Esophagus mucosa (tissue), 1 donor: ENCODE data around the gene TBC1D5. TPM values are rescaled to one million over a fixed set of nuclear protein-coding genes. Genes with fewer than 3 reads are reported as not detected.
"Not testable (repeated sequence)": the region's sequence is repeated elsewhere in the genome, so short reads cannot be mapped to it uniquely, and the experiment has no call there.

Source experiments
- ATAC-seq: fragments of 200-7000 bp; cut with Tn5 transposase; one replicate; pipeline ENCODE4 v1.9.1; 2020
- total RNA-seq: library from RNA; stranded (reverse); gene quantifications from one replicate; pipeline ENCODE4 v1.2.4, GENCODE V29; 2023
- donor health status: DM: yes; HTN: yes; CAD: no.

The TBC1D5 gene
- total RNA-seq, 1 donor from 2014 or later, result 27.6 TPM

DNA sequence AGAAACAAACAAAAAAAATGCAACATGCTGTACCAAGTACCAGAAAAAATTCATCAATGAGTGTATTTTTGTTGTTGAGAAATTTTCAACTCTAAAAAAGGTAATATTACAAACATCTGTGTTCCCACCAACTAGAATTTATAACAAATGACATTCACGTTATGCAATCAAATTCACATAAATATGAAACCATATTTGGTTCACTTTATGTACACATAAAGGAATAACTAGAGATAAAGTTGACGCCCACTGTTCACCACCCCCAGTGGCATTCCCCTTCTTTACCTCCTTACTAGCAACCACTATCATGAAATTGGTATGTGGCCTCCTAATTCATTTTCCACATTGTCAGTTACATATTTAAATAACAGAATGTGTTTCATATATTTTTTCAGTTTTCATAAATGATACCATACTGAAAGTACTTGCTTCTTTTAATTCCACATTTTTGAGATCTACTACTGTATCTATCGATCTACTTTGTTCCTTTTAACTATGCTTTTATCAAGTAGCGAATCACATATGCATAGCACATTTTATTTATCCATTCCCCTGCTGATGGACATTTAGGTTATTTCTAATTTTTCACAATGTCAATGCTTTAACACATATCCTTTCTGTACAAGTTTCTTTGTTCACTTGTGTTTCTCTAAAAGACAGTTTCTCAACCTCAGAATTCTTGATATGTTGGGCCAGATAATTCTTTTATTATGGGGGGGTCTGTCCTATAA is 34.5 kb downstream of the TBC1D5 start:
- no peak for ATAC-seq

DNA sequence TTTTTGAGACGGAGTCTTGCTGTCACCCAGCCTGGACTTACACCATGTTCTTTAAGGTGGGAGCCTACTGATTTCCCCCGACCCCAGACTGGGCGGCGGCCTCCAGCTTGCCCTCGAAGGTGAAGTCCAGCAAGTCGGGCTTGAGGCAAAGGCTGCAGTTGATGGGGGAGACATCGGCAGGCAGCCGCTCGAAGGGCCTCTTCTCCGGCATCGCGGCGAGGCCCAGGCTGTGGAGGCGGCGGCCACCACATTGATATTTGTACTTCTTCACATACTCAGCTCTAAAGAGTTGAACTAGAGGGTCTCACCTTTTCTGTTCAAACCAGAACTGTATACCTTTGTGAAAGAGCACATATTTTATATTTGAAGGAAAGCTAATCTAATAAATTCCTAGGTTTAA is 36.4 kb downstream of the TBC1D5 start:
- ATAC-seq, result not testable (repeated sequence)

DNA sequence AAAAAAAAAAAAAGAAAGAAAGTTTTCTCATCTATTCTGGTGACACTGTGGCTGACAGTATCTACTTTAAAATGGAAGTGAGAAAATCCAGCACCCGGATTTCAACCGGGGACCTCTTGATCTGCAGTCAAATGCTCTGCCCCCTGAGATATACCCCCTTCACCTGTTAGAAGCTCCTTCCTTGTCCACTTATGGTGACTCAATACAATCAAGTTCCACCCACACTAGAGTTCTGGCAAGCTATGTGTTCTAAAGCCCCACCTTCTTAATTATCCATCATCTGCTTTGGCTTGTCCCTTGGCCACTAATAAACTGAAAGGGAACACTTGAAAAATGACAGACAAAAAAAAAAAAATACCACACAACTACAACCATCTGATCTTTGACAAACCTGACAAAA is 42.6 kb downstream of the TBC1D5 start:
- ATAC-seq, result not testable (repeated sequence)

DNA sequence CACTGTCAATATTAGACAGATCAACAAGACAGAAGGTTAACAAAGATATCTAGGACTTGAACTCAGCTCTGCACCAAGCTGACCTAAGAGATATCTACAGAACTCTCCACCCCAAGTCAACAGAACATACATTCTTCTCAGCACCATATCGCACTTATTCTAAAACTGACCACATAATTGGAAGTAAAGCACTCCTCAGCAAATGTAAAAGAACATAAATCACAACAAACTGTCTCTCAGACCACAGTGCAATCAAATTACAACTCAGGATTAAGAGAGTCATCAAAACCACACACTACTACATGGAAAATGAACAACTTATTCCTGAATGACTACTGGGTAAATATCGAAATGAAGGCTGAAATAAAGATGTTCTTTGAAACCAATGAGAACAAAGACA is 46.8 kb downstream of the TBC1D5 start:
- ATAC-seq, result not testable (repeated sequence)

DNA sequence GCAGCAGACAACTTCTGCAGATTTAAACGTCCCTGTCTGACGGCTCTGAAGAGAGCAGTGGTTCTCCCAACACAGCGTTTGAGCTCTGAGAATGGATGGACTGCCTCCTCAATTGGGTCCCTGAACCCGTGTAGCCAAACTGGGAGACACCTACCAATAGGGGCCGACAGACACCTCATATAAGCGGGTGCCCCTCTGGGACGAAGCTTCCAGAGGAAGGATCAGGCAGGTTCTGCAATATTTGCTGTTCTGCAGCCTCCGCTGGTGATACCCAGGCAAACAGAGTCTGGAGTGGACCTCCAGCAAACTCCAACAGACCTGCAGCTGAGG is 48.8 kb downstream of the TBC1D5 start:
- not testable (repeated sequence) for ATAC-seq

DNA sequence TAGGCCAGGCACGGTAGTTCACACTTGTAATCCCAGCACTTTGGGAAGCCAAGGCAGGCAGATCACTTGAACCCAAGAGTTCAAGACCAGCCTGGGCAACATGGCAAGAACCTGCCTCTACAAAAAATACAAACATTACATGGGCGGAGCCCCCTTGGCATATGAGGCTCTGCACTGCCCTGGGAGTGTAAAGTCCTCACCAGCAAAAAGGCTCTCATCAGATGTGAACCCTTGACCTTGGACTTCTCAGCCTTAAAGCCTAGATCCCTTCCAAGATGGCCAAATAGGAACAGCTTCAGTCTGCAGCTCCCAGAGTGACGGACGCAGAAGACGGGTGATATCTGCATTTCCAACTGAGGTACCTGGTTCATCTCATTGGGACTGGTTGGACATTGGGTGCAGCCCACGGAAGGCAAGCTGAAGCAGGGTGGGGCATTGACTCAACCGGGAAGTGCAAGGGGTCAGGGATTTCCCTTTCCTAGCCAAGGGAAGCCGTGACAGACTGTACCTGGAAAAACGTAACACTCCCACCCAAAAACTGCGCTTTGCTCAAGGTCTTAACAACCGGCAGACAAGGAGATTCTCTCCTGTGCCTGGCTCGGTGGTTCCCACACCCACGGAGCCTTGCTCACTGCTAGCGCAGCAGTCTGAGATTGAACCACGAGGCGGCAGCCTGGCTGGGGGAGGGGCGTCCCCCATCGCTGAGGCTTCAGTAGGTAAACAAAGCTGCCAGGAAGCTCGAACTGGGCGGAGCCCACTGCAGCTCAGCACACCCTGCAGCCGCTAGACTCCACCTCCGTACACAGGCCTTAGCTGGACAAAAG is 49.4 kb downstream of the TBC1D5 start:
- ATAC-seq, result not testable (repeated sequence)

DNA sequence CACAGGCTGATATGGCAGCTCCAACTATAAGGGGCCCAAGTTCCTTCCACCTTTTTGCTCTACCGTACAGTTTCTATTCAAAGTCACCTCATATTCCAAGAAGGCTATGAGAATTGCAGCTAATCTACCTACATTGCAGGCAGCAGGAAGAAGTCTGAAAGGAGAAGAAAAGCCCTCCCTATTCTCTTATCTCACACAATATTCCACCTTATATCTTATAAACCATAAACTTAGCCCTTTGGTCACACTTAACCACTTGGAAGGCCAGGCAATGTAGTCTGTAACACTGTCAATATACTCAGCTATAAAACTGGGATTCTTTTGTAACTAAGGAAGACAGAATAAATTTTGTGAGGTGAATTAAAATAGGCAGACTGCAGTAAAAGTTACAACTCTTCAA is 54.9 kb downstream of the TBC1D5 start:
- ATAC-seq, result no peak

DNA sequence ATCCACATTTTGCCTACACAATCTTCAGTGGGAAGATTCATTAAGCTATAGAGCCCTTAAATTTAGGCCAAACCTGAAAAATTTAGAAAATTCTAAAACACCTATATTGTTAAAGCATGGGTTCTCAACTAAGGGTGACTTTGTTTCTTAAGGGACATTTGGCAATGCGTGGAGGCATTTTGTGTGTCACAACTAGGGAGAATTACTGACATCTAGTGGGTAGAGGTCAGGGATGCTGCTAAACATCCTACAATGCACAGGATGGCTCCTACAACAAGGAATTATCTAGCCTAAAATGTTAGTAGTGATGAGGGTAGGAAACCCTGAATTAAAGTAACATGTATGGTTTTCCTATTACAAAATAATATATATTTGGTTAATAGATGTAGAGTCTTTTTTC is 55.8 kb downstream of the TBC1D5 start:
- ATAC-seq, result no peak

DNA sequence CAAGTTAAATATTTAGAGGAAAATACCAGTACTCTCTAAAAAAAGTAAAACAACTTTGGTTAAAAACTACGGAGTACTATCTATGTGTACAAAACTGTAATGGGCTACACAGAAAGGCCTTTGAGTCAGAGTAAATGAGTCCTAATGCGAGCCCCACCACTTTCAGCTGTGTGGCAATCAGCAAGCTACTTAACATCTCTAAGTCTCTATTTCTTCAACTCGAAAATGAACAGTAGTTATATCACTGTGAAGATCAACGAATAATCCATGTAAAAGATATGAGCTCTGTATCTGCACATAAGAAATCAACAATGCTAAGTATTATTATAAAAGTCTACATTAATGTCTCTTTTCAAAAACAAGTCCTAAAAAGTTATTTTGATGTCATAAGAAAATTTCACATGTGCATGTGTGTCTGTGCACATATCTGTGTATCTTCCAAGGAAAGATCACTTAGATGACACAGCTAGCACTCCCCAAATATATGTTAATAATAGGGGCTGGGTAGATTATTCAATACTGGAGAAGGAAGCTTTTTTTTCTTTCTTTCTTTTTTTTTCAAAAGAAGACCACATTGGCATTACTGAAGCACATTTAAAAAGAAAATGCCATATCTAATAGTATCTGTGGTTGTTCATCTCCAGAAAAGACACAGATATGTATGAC is 58.8 kb downstream of the TBC1D5 start:
- no peak for ATAC-seq

DNA sequence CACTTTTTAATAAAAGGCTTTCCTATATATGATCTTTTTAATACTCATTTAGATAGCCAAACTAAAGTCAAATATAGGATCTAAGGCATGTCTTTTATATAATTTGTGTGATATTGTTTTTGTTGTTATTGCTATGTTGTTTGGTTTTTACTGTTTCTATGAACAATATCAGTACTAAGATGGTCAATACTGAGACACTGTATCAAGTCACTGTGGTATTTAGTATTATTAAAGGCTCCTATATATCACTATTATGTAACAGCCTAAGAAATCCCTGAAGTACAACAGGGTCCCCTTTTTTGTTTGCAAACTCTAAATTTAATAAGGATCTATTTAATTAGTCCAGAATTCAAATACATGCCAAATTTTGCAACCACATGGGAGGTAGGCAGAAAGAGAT is 61.9 kb downstream of the TBC1D5 start:
- ATAC-seq, result no peak

DNA sequence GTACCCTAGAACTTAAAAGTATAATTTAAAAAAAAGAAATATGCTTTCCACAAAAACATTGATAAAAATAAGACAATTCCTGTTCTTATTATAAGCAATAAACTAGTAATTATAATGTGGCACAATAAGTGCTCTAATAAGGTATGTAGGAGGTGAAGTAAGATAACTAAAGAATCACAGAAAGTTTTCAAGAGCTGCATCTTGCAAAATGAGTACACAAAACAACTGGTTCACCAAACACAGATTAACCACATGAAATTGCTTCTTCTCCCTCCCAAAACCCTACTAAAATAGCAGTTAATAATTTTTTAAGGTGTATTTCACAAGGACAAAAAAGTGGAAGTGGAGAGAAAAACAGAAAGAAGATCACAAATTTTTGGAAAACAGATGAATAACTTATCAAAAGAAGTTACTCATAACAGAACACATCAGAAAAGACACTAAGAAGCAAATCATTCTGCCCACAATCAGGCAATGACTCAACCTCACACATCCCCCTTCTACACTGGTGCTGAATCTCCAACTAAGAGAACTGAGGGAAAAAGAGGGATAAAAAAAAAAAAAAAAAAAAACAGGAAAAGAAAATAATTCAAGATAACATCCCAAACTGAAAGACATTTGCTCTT is 64.2 kb downstream of the TBC1D5 start:
- ATAC-seq, result no peak

DNA sequence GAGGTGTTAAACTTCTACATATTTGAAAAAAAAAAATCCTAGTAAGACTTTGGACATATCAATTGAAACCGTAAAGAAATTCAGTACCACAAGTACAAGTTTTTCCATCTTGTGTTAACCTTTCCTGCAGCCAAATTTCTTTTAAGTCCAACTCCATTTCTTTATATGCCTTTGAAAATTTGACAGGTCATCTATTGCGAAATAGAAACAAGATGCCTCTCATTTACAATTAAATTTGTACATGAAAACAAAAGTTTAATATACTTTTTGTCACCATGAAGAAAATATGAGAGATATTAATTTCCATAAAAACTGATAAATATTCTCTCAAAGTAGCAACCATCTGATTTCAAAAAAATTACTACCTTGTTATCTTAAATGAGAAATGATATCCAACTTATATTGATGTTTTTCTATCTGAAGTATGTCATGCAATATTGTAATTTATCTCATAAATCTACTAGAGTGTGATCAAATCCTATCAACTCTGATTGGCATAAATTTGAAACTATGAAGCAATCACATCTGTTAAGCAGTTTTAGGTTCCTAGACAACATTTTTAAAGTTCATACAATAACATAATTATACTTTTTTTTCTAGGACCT is 68.2 kb downstream of the TBC1D5 start:
- ATAC-seq, result no peak

DNA sequence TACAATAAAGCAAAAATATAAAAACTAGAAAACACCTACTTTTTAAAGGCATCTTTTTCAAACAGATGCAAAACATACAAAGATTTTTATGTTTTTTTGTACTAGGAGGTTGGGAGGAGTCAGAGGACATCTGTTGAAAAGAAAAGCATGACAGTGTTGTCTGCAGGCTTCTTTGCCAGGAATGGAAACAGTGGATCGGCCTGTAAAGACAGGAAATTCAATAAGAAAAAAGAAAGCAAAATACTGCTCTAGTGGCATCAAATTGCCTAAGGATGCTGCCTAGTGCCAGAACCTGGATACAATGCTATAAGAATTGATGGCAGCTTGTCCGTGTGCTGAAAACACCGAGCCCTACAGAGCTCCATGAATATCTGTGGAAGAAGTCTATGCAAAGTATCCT is 69.9 kb downstream of the TBC1D5 start:
- ATAC-seq, result no peak

DNA sequence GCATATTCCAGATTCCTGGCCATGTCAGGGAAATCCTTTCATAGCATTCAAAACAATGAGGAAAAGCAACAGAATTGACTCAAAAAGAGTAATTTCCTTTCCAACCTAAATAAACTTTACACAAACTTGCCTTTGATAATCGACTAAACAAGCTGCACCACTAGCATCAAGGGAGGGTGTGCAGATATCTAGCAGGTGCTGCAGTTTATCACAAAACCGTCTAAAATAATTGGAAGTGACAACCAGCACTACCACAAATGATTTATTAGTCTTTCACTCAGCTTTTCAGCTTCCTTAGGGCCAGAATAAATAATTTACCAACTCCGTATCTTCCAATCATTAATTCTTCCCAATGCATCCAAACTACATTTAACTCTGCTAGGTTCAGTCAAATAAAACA is 71.7 kb downstream of the TBC1D5 start:
- ATAC-seq, result no peak

DNA sequence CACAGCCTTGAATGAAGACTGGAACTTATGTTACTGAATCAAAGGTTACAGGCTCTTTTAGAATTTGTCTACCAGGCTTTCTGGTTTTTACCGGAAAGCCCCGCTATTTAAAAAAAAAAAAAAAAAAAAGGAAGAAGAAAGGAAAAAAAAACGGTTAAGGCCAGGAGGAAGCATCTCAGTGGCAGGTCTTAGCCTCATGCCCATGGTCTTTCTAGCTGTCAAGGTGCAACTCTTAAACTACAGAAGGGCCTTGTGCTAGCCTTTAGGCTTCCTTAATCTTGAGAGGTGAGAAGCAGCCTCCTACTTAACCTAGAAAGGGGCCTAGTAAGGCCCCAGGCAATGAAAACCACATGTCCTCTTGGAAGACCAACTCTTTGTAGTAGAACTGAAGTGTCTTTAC is 77.5 kb downstream of the TBC1D5 start:
- no peak for ATAC-seq

DNA sequence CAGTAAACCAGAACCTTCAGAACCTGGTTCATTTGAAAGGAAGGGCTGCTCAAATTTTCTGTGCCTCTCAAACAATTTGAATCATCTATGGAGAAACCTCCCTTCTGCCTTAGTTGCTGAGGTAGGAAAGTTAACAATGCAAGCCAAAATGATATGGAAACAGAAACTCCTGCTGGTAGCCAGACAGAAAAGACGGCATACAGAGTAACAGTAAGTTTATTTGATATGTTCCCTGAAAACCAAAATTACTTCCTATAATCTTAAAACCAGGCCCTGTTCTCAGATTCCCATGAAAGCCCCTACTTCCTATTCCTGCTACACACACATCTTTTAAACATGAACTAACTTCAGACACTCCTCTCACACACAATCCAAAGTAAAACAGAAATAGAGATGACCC is 86.2 kb downstream of the TBC1D5 start:
- ATAC-seq, result no peak

DNA sequence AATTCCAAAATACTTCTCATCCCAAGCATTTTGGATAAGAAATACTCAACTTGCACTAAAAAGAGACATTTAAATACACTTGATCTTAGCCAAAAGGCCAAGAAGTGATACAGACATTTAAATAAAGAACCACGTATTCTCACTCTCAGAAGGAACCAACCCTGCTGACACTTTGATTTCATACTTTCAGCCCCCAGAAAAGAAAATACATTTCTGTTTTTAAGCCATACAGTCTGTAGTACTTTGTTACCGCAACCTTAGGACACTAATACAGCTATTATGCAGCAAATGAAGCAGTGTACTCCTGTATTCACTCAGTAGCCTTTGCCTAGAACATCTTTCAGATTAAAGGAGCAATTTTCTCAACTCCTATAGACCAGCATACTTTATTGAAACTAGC is 86.7 kb downstream of the TBC1D5 start:
- no peak for ATAC-seq

DNA sequence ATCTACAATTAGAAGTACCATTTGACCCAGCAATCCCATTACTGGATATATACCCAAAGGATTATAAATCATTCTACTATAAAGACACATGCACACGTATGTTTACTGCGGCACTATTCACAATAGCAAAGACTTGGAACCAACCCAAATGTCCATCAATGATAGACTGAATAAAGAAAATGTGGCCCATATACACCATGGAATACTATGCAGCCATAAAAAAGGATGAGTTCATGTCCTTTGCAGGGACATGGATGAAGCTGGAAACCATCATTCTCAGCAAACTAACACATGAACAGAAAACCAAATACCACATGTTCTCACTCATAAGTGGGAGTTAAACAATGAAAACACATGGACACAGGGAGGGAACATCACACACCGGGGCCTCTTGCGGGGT is 92.7 kb downstream of the TBC1D5 start:
- not testable (repeated sequence) for ATAC-seq

DNA sequence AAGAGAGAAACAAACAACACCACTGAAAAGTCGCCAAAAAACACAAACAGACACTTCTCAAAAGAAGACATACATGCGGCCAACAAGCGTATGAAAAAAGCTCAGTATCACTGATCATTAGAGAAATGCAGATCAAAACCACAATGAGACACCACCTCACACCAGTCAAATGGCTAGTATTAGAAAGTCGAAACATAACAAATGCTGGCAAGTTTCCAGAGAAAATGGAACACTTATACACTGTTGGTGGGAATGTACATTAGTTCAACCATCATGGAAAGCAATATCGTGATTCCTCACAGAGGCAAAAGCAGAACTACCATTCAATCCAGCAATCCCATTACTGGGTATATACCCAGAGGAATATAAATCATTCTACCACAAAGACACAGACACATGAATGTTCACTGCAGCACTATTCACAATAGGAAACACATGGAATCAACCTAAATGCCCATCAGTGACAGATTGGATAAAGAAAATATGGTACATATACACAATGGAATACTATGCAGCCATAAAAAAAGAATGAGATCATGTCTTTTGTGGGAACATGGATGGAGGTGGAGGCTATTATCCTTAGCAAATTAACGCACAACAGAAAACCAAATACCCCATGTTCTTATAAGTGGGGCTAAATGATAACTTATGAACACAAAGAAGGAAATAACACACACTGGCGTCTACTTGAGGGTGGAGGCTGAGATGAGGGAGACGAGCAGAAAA is 93.6 kb downstream of the TBC1D5 start:
- not testable (repeated sequence) for ATAC-seq

DNA sequence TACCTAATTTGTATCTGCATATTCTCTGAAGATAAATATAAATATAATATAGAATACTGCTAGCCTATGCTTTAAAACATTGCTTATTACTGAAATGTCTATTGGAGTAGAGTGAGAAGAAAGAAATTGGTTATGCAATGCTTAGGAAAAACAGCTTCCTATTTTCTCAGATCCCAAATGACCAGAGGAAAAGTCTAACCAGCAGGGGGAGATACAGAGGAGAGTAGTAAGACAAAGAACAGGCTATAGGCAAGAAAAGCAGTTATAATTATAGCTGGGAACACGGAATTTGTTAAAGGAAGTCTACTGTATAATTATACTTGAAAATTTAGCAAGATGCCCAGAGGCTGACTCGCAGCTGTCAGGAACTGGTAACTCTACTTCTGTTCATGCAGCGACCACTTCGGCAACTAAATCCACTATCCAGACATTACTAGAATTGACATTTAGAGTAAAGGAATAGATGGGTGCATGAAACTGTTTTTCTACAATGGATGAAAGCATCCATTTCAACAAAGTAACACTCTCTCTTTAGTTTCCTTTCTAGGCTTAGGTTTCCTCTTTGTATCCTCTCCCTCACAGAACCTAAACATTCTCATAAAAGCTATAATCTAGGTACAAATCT is 97.2 kb downstream of the TBC1D5 start:
- no peak for ATAC-seq

DNA sequence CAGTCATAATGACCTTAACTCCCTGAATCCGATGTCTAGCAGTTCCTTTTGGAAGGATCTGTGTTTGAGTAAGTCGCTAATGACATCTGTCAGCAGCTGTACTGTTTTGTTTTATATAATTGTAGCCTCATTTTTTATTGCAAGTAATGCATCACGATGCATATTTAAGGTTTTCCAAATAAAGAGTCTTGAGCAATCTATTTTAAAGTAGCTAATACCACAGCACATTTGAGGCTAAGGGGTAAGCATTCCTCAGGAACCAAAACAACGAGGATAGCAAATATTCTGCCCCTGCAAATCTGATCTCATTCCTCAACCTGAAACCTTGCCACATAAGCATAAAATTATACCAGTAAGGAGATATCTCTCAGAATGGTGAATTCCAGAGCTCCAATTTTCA is 98.7 kb downstream of the TBC1D5 start:
- ATAC-seq, result no peak

DNA sequence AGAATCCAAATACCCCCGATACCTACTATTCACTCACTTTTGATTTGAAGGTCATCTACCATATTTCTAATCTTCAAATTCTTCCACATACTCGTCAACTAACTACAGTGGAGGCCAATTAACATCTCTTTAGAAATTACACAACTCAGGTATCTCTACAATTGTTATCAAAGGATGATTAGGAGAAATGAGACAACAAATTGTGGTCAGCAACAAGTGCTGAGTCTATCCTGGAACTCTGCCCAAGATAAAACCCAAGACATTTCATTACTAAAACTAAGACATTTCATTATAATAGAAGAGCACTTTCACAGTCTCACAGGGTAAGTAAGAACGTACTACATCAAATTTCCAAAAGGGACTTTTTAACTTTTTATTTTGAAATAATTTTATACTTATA is 100.0 kb downstream of the TBC1D5 start:
- no peak for ATAC-seq
